Hematopoietic multipotent progenitor cell (in vitro differentiated cells): Measurements from ENCODE around the gene ZNF311. TPM values are rescaled to one million over a fixed set of nuclear protein-coding genes. Genes with fewer than 3 reads are reported as not detected.

Experiments
- DNase-seq, 3 donors: peaks; one replicate each; pipeline ENCODE4 v3.0.0-alpha.2; 2011 to 2015; ENCODE audit warnings: low read depth in 2 of 3, low spot score in 2 of 3
- total RNA-seq: library from RNA; depleted of rRNA; stranded (reverse); fragments of >200 nt; gene quantifications from one replicate; pipeline ENCODE4 v1.2.3, GENCODE V29; 2012

Gene ZNF311
- total RNA-seq, result 0.27 TPM

- DNase-seq, result peak in 2 of 3 donors; percentile 66 to 67
Measured at GRCh38 chr6:29005183-29005885, at the start of gene ZNF311. ZNF311 (minus strand) TSS chr6:29005315; CDS start chr6:29003954, 1,361 bp downstream.

- DNase-seq, result no peak
Measured at GRCh38 chr6:29051680-29052079, 46.6 kb upstream of the ZNF311 start.

GRCh38 chr6:29045075-29045474 lies 40.0 kb upstream of the ZNF311 start, which contains the start of gene OR2W1:
OR2W1 (minus strand) TSS chr6:29045175; CDS start chr6:29045175, 0 bp downstream.
- DNase-seq, result no peak

- DNase-seq, result no peak
Measured at GRCh38 chr6:29035951-29036350, 30.8 kb upstream of the ZNF311 start.

- DNase-seq, result no peak
Measured at GRCh38 chr6:29028821-29029220, 23.7 kb upstream of the ZNF311 start.

- no peak for DNase-seq
Measured at GRCh38 chr6:29025927-29026585, 20.9 kb upstream of the ZNF311 start.

GRCh38 chr6:29021434-29021833 lies 16.3 kb upstream of the ZNF311 start:
- DNase-seq, result no peak

- DNase-seq, result no peak
Measured at GRCh38 chr6:29019629-29020028, 14.5 kb upstream of the ZNF311 start.

- no peak for DNase-seq
Measured at GRCh38 chr6:29017428-29017802, 12.3 kb upstream of the ZNF311 start.

GRCh38 chr6:29016559-29017427 lies 11.7 kb upstream of the ZNF311 start:
- DNase-seq, result peak; percentile 71 to 88 (median 84)

GRCh38 chr6:29014729-29015608 lies 9.9 kb upstream of the ZNF311 start:
- DNase-seq, result peak in 2 of 3 donors; percentile 11 to 26

GRCh38 chr6:29011276-29011734 lies 6.2 kb upstream of the ZNF311 start:
- DNase-seq, result peak in 2 of 3 donors; percentile 69 to 73

- DNase-seq, result no peak
Measured at GRCh38 chr6:29009358-29009757, 4.2 kb upstream of the ZNF311 start.

GRCh38 chr6:29008089-29008488 lies 3.0 kb upstream of the ZNF311 start:
- DNase-seq, result no peak

- DNase-seq, result no peak
Measured at GRCh38 chr6:28996844-28997510, 8.1 kb downstream of the ZNF311 start.

GRCh38 chr6:28995093-28995650 lies 9.9 kb downstream of the ZNF311 start:
- DNase-seq, result no peak

- peak; percentile 41 to 96 (median 93) for DNase-seq
Measured at GRCh38 chr6:28988536-28989311, 16.4 kb downstream of the ZNF311 start.

GRCh38 chr6:28985462-28986164 lies 19.5 kb downstream of the ZNF311 start:
- peak in 2 of 3 donors; percentile 76 to 86 for DNase-seq
